ENCODE results near the gene RNF166. TPM values are rescaled to one million over a fixed set of nuclear protein-coding genes. Genes with fewer than 3 reads are reported as not detected.
A peak's percentile ranks its signal among the peaks of the same experiment; 100 is the strongest.

RNF166 gene
- total RNA-seq, 1 experiment from 2014 or later, result 26.5 TPM

- H4K8ac ChIP-seq (replicated peaks; ENCODE audit: insufficient read length, low read depth, low read length), result no peak overlapping the region
- H2BK15ac ChIP-seq (ENCODE audit: low read depth, low read length), result no peak overlapping the region; the same call in 1 of the 2 replicates
- peak; percentile 81 for DNase-seq
- no peak overlapping the region for H2BK5ac ChIP-seq (ENCODE audit: insufficient read length, low read length)
- H3K27ac Mint-ChIP-seq, result peak overlapping the region in 2 of 3 experiments; percentile 83 to 95; a peak in 4 of 7 replicates
- H3K4me1 Mint-ChIP-seq, result peaks cover 27 to 48% of the 10 kb centered on the region in 2 experiments
- no peaks in the 10 kb centered on the region for H3K9me3 ChIP-seq (ENCODE audit: control insufficient read depth, low read depth, low read length)
- no peak overlapping the region for H2AFZ ChIP-seq (ENCODE audit: low read length)
- TF ChIP-seq CTCF (conservative IDR thresholded peaks at IDR 0.05), result peak; percentile 69
- H3K36me3 Mint-ChIP-seq (ENCODE audit: insufficient read depth in 1 of 3, low read depth in 3 of 3), result no peaks in the 10 kb centered on the region
- no peak overlapping the region for H2AK5ac ChIP-seq (ENCODE audit: insufficient read length, low read length)
- no peak overlapping the region for H3K56ac ChIP-seq (ENCODE audit: insufficient read length, low read depth, low read length)
- no peak overlapping the region for H4K5ac ChIP-seq (ENCODE audit: insufficient read length, low read depth, low read length)
- no peaks in the 10 kb centered on the region for H3K27me3 Mint-ChIP-seq (ENCODE audit: low read depth)
- no peak overlapping the region for H3T11ph ChIP-seq (ENCODE audit: low read length)
- H3K79me1 ChIP-seq (ENCODE audit: insufficient read depth, low read depth, low read length, poor library complexity, severe bottlenecking), result no peaks in the 10 kb centered on the region
- no peak overlapping the region for H2BK120ac ChIP-seq (ENCODE audit: low read depth, low read length, poor library complexity, severe bottlenecking)
- H3K27ac ChIP-seq (ENCODE audit: insufficient read length, low read depth, low read length), result no peak overlapping the region
- H2BK20ac ChIP-seq (ENCODE audit: low read depth, low read length, poor library complexity, severe bottlenecking), result no peak overlapping the region
- H3K79me2 ChIP-seq (ENCODE audit: insufficient read depth, low read length), result no peaks in the 10 kb centered on the region
- no peak overlapping the region for H3K4me2 ChIP-seq (ENCODE audit: insufficient read depth, insufficient read length, low read length)
- H3K27me3 ChIP-seq (ENCODE audit: insufficient read depth, low read length), result no peaks in the 10 kb centered on the region
- WGBS (ENCODE audit: extremely low coverage, insufficient read length, low lambda C conversion rate), result no CpG with 5 or more reads among the region's 42 CpGs
- H3K4me1 ChIP-seq (ENCODE audit: insufficient read depth, low read length), result no peaks in the 10 kb centered on the region
- H3K4ac ChIP-seq (ENCODE audit: low read depth, low read length), result no peak overlapping the region
- no peak overlapping the region; the same call in 1 of the 2 replicates for H3K14ac ChIP-seq (ENCODE audit: insufficient read depth, low read length)
- H3K23ac ChIP-seq (ENCODE audit: insufficient read length, low read depth, low read length), result no peak overlapping the region
- H3K23me2 ChIP-seq (ENCODE audit: insufficient read length, low read depth, low read length, poor library complexity, severe bottlenecking), result no peaks in the 10 kb centered on the region
- peak overlapping the region; percentile 46 to 51; a peak in 3 of 5 replicates for H3K4me3 Mint-ChIP-seq
- no peak overlapping the region for H3K9ac ChIP-seq (ENCODE audit: extremely low read depth, insufficient read length, low read length)
- no peak overlapping the region for H4K91ac ChIP-seq (ENCODE audit: insufficient read length, low read depth, low read length)
- H2BK12ac ChIP-seq (ENCODE audit: insufficient read length, low read depth, low read length), result no peak overlapping the region
- H3K18ac ChIP-seq (ENCODE audit: insufficient read length, low read depth, low read length), result no peak overlapping the region
- H3K9me3 Mint-ChIP-seq, result no peaks in the 10 kb centered on the region; a peak in 1 of 5 replicates
- no peaks in the 10 kb centered on the region for H4K20me1 ChIP-seq (ENCODE audit: control insufficient read depth, insufficient read depth, insufficient read length)
Observed at GRCh38 chr16:88754912-88755744, 48.9 kb upstream of the RNF166 start.

Measured in H9 (cell line).